SK-N-SH treated with all-trans-retinoic acid at 6 μM for 48 hours (cell line): ENCODE measurements around the gene PTPRT.

ENCODE experiments used
- CSDC2 ChIP-seq: fragments of 250-450 bp; sonication (Bioruptor Pico); IDR thresholded peaks from 2 replicates; pipeline ENCODE4 v1.5.0; 2020; ENCODE audit warnings: mild to moderate bottlenecking, moderate library complexity
- ZC3H10 ChIP-seq: fragments of 250-450 bp; sonication (Bioruptor Pico); IDR thresholded peaks from 2 replicates; pipeline ENCODE4 v1.5.1; 2021; ENCODE audit warnings: mild to moderate bottlenecking, moderate library complexity

DNA sequence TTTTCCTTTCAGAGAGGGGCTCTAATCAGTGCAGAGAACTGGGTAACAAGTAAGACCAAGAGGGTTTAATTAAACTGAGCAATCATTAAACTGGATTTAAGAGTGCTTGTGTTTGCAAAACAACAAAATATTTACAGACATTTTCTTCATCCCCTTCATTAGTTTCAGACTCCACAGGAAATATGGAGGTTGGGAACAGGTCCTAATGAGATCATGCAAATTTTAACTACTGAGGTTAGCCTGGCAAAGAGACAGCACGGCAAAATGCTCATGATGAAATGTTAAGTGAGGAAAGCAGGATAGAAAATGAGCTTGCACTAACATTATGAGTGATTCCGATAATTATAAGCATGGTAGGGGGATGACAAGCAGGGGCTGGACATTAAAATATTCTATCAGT lies 268.9 kb downstream of the PTPRT start:
- TF ChIP-seq CSDC2 (CRISPR knock-in tag) (no peak), ZC3H10 (CRISPR knock-in tag) (no peak)
